Right cardiac atrium (tissue), 5 donors: ENCODE results near the gene MAD1L1. TPM values are rescaled to one million over a fixed set of nuclear protein-coding genes. Genes with fewer than 3 reads are reported as not detected.

Experiments
- ATAC-seq, 2 donors: fragments of 200-7000 bp; cut with Tn5 transposase; one replicate each; pipeline versions ENCODE4 v1.8.0 to v1.9.1; 2020; ENCODE audit warnings: moderate library complexity in 2 of 2, mild to moderate bottlenecking in 1 of 2
- DNase-seq, 3 donors: peaks; one replicate each; pipeline ENCODE4 v3.0.0-alpha.2; 2020
- H3K27ac ChIP-seq: one replicate; pipeline ENCODE4 v1.5.1; 2013; ENCODE audit warnings: mild to moderate bottlenecking, low read length, control low read depth, moderate library complexity
- H3K27me3 ChIP-seq: one replicate; pipeline ENCODE4 v1.6.1; 2013; ENCODE audit not compliant: control insufficient read depth, insufficient read depth
- H3K4me1 ChIP-seq: one replicate; pipeline ENCODE4 v1.6.1; 2013; ENCODE audit warnings: low read length; ENCODE audit not compliant: control insufficient read depth, insufficient read depth
- H3K4me3 ChIP-seq: one replicate; pipeline ENCODE4 v1.5.1; 2013; ENCODE audit warnings: low read length, control low read depth
- H3K9me3 ChIP-seq: one replicate; pipeline ENCODE4 v1.6.1; 2013; ENCODE audit warnings: low read length; ENCODE audit not compliant: control insufficient read depth
- WGBS: extraction: QIAGEN DNeasy Blood & Tissue Kit; methylation state at CpG from one replicate; pipeline ENCODE4 v1.1.7; 2013; 5-methylcytosine and 5-hydroxymethylcytosine counted together
- intact Hi-C, 4 donors: fragments of 100-400 bp; cut with DNase I; formaldehyde crosslinking; loops; one replicate each; pipeline versions ENCODE4 v1.11.0 to v1.14.0; 2022 to 2023
- polyA plus RNA-seq: library from polyadenylated mRNA; stranded (reverse); fragments of 200-250 nt; gene quantifications from one replicate; pipeline ENCODE4 v1.2.3, GENCODE V29; 2013
- total RNA-seq, 4 donors: library from RNA; stranded (reverse); fragmentation: NEBNext Ultra II Directional; extraction: Animal tissue kit (Norgen Biotek cat#: 25700); gene quantifications; one replicate each; pipeline ENCODE4 v1.2.1, GENCODE V29; 2021
- donor health status: healthy with polysubstance abuse.
- donor health status: DM: no; HTN: yes; CAD: no.
- donor health status: DM: no; HTN: no; CAD: no.
- donor health status: DM: no; HTN: yes; CAD: no; lungs with severe emphysema.
- donor health status: DM: yes; HTN: yes; CAD: no.

MAD1L1 gene
- total and polyA plus RNA-seq, 5 donors: 15.3 to 41.0 (median 33.7) TPM

DNA sequence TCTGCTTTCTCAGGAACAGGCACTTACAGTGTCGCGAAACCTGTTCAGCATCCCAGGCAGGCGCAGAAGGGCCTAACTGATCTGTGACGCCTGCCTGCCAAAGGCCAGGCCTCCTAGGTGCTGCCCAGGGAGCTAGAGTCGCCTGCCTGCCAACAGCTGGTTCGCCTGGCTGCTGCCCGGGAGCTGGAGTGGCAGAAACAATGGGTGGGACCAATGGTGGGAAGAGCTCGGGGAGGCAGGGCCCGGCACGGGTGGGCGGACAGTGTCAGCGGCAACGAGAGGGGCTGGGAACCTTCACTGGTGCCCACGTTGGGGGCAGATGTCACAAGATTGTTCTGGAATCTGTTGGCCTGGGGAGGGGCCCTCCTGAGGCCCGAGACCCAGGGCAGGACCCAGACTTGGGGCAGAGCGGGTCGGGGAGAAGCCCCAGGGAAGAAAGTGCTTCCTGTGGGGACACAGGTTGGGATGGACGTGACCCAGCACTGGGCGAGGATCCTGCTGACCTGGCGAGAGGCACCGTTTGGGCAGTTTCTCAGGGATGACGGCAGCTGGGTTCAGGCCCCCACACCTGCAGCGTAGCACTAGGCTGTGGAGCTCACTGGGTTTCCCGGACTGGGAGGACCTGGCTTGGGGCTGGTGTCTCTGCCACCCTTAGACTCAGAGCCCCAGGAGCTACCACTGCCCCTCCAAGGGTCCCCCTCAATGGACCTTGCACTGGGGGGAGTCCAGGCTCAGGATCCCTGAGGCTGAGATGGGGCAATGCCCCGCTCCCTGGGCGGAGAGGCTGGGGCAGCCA, 380.8 kb downstream of the MAD1L1 start:
- Histone ChIP-seq H3K9me3 (no peaks in the 10 kb centered on the region), H3K4me1 (no peaks in the 10 kb centered on the region), H3K27ac (no peak overlapping the region), H3K27me3 (no peaks in the 10 kb centered on the region), H3K4me3 (no peak overlapping the region)
- intact Hi-C loops: no loop called here
- DNase-seq (peak; percentile 24 to 68 (median 45)), ATAC-seq (no peak)
- WGBS: 82% methylated on average over 26 of the region's 26 CpGs

- WGBS: 87% methylated on average over 31 of the region's 31 CpGs
- Histone ChIP-seq H3K27me3 (no peaks in the 10 kb centered on the region), H3K4me1 (no peaks in the 10 kb centered on the region), H3K4me3 (no peak overlapping the region), H3K9me3 (no peaks in the 10 kb centered on the region), H3K27ac (no peak overlapping the region)
- intact Hi-C loops: no loop called here
- no peak for ATAC-seq
- peak; percentile 8 to 48 (median 38) for DNase-seq
Measured at GRCh38 chr7:1850976-1851571, 381.7 kb downstream of the MAD1L1 start.

- Histone ChIP-seq H3K9me3 (no peaks in the 10 kb centered on the region), H3K4me1 (no peaks in the 10 kb centered on the region), H3K27me3 (no peaks in the 10 kb centered on the region), H3K4me3 (no peak overlapping the region), H3K27ac (no peak overlapping the region)
- DNase-seq: peak; percentile 6 to 39 (median 31)
- WGBS: 89% methylated on average over 33 of the region's 33 CpGs
- intact Hi-C loops: no loop called here
- peak in 1 of 2 donors; percentile 28 for ATAC-seq
Measured at GRCh38 chr7:1850111-1850975, 382.4 kb downstream of the MAD1L1 start.

DNA sequence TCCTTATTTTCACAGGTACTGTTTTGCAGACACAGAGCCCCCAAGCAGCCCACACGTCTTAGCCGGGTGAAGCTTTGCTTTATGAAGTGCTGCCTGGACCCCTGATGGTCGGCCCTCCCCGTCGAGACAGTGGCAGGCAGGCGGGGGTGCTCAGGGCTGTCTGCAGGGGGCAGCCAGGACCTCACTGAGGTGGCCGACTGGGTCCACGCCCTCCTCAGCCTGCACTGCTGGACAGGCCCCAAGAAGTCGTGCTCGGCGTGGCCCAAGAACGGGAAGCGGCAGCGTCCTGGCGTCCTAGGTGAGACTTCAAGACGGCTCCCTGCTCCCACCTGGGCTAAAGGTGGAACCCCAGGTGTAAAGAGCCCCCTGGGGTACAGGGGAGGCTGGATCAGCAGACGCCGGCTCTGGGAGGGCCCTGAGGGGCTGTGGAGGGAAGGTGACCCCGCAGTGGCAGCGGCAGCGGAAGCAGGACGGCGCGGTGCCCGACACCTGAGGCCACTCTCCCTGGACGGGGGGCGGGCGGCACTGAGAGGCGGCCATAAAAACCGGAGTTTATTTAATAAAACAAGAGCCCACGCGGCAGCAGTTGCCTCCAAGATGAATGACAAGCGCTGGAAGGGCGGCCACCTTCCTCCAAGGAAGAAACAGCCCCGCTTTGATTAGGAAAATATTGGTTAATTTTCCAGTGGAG, 383.2 kb downstream of the MAD1L1 start:
- DNase-seq (peak; percentile 20 to 53 (median 50)), ATAC-seq (peak in 1 of 2 donors; percentile 22)
- H3K4me1 ChIP-seq: no peaks in the 10 kb centered on the region
- no peaks in the 10 kb centered on the region for H3K27me3 ChIP-seq
- H3K4me3 ChIP-seq: no peak overlapping the region
- H3K27ac ChIP-seq: no peak overlapping the region
- 83% methylated on average over 35 of the region's 35 CpGs for WGBS
- intact Hi-C loops: no loop called here
- H3K9me3 ChIP-seq: no peaks in the 10 kb centered on the region

GRCh38 chr7:1848911-1849311, 383.8 kb downstream of the MAD1L1 start:
- DNase-seq: peak; percentile 3 to 43 (median 41)

GRCh38 chr7:1848013-1848640, 384.6 kb downstream of the MAD1L1 start:
- Histone ChIP-seq H3K4me1 (no peaks in the 10 kb centered on the region), H3K4me3 (no peak overlapping the region), H3K9me3 (no peaks in the 10 kb centered on the region), H3K27me3 (no peaks in the 10 kb centered on the region), H3K27ac (no peak overlapping the region)
- 74% methylated on average over 23 of the region's 23 CpGs for WGBS
- peak; percentile 5 to 51 (median 43) for DNase-seq
- ATAC-seq: no peak
- intact Hi-C loops: no loop called here

More at GRCh38 chr7:1848911-1849311, 383.8 kb downstream of the MAD1L1 start:
- Histone ChIP-seq H3K27me3 (no peaks in the 10 kb centered on the region), H3K9me3 (no peaks in the 10 kb centered on the region), H3K27ac (no peak overlapping the region), H3K4me3 (no peak overlapping the region), H3K4me1 (no peaks in the 10 kb centered on the region)
- 74% methylated on average over 15 of the region's 15 CpGs for WGBS
- intact Hi-C loops: no loop called here
- ATAC-seq: no peak

GRCh38 chr7:1847260-1848001, 385.3 kb downstream of the MAD1L1 start:
- intact Hi-C loops: no loop called here
- H3K9me3 ChIP-seq: no peaks in the 10 kb centered on the region
- H3K27me3 ChIP-seq: no peaks in the 10 kb centered on the region
- WGBS: 94% methylated on average over 30 of the region's 30 CpGs
- H3K4me3 ChIP-seq: no peak overlapping the region
- no peak for ATAC-seq
- H3K4me1 ChIP-seq: no peaks in the 10 kb centered on the region
- no peak overlapping the region for H3K27ac ChIP-seq
- peak; percentile 6 to 48 (median 44) for DNase-seq

GRCh38 chr7:1846331-1847065, 386.2 kb downstream of the MAD1L1 start:
- 91% methylated on average over 29 of the region's 29 CpGs for WGBS
- Histone ChIP-seq H3K4me3 (no peak overlapping the region), H3K9me3 (no peaks in the 10 kb centered on the region), H3K27ac (no peak overlapping the region), H3K4me1 (no peaks in the 10 kb centered on the region), H3K27me3 (no peaks in the 10 kb centered on the region)
- ATAC-seq (no peak), DNase-seq (peak; percentile 9 to 32 (median 22))
- intact Hi-C loops: no loop called here

DNA sequence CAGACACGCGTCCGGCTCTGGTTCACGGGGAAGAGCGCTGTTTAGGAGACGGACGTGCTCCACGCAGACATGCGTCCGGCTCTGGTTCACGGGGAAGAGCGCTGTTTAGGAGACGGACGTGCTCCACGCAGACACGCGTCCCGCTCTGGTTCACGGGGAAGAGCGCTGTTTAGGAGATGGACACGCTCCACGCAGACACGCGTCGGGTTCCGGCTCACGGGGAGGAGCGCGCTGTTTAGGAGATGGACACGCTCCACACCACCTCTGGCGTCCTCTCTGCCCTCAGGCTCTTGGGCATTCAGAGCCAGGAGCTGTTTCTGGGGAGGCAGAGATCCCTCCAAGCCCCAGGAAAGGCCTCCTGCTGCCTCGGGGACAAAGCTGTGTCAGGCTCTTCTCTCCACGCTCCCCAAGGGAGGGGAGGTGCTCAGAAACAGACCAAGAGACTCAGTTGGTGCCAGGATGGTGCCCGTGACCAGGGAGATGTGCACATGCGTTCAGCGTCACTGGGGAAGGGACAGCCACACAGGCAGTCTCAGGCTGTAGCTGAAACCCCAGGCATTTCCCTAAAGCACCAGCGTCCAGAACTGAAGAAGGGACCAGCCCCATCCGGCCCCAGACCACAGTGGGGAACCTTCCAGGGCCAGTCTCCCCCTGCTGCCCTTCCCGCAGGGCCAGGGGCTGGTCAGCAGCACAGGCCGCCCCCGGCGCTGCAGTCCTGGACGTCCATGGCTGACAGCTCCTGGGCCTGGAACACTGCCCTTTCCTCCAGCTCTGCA, 387.0 kb downstream of the MAD1L1 start:
- DNase-seq (peak; percentile 12 to 41 (median 13)), ATAC-seq (no peak)
- 91% methylated on average over 43 of the region's 43 CpGs for WGBS
- no peaks in the 10 kb centered on the region for H3K9me3 ChIP-seq
- no peaks in the 10 kb centered on the region for H3K4me1 ChIP-seq
- H3K27ac ChIP-seq: no peak overlapping the region
- H3K27me3 ChIP-seq: no peaks in the 10 kb centered on the region
- H3K4me3 ChIP-seq: no peak overlapping the region
- intact Hi-C loops: no loop called here
